ENCODE measurements around the gene TEX2.

DNA sequence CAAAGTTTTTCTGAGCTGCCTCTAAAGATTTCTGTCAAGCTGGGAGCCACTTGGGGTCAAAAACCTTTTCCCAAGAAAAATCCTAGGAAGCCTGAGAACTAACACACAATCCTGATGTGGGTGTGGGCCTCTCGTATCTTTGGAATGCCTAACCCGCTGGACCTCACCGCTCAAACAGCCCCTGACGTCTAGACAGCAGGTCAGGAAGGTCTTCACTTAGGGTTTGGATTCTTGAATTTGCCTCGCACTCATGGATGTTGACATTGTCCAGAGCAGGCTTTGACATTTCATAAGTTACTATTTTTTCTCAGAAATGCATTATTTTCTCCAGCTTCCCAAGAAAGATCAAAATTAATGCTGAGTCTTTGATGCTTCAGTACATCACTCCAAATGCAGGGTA, 18.9 kb downstream of the TEX2 start:
- TF ChIP-seq POLR2A (IDR thresholded peaks at IDR 0.05), result no peak
- TF ChIP-seq, protein P1, sequence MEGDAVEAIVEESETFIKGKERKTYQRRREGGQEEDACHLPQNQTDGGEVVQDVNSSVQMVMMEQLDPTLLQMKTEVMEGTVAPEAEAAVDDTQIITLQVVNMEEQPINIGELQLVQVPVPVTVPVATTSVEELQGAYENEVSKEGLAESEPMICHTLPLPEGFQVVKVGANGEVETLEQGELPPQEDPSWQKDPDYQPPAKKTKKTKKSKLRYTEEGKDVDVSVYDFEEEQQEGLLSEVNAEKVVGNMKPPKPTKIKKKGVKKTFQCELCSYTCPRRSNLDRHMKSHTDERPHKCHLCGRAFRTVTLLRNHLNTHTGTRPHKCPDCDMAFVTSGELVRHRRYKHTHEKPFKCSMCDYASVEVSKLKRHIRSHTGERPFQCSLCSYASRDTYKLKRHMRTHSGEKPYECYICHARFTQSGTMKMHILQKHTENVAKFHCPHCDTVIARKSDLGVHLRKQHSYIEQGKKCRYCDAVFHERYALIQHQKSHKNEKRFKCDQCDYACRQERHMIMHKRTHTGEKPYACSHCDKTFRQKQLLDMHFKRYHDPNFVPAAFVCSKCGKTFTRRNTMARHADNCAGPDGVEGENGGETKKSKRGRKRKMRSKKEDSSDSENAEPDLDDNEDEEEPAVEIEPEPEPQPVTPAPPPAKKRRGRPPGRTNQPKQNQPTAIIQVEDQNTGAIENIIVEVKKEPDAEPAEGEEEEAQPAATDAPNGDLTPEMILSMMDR (IDR thresholded peaks at IDR 0.05), result no peak

Measured in sigmoid colon (tissue), 3 donors.